Suprapubic skin (tissue), 4 donors: ENCODE data around the gene PDE4D. TPM values are rescaled to one million over a fixed set of nuclear protein-coding genes. Genes with fewer than 3 reads are reported as not detected.

Source experiments
- DNase-seq, 2 donors: peaks; one replicate each; pipeline ENCODE4 v3.0.0-alpha.2; 2019; ENCODE audit warnings: low spot score in 2 of 2
- H3K27ac ChIP-seq: fragments of 200-600 bp; sonication (generic); one replicate; pipeline ENCODE4 v1.5.1; 2019
- H3K27me3 ChIP-seq: fragments of 200-600 bp; sonication (generic); one replicate; pipeline ENCODE4 v1.5.1; 2019
- H3K36me3 ChIP-seq: fragments of 200-600 bp; sonication (generic); one replicate; pipeline ENCODE4 v1.5.1; 2019
- H3K4me1 ChIP-seq: fragments of 200-600 bp; sonication (generic); one replicate; pipeline ENCODE4 v1.5.1; 2019
- H3K4me3 ChIP-seq: fragments of 200-600 bp; sonication (generic); one replicate; pipeline ENCODE4 v1.5.1; 2019; ENCODE audit warnings: mild to moderate bottlenecking
- H3K9me3 ChIP-seq: fragments of 200-600 bp; sonication (generic); one replicate; pipeline ENCODE4 v1.5.1; 2019
- EP300 ChIP-seq: sonication (generic); formaldehyde crosslinking; IDR thresholded peaks from one replicate; pipeline ENCODE4 v1.6.1; 2017; ENCODE audit warnings: antibody characterized with exemption
- POLR2A ChIP-seq, 2 donors: fragments of 450-650 bp; IDR thresholded peaks; one replicate each; pipeline ENCODE4 v1.6.1; 2017; ENCODE audit warnings: antibody characterized with exemption in 2 of 2, mild to moderate bottlenecking in 2 of 2, moderate library complexity in 2 of 2
- POLR2AphosphoS5 ChIP-seq, 3 donors: sonication (generic); formaldehyde crosslinking; IDR thresholded peaks; one replicate each; pipeline ENCODE4 v1.6.1; 2017; ENCODE audit warnings: antibody characterized with exemption in 3 of 3
- WGBS: methylation state at CpG from one replicate; pipeline ENCODE4 v1.1.5; 2018; 5-methylcytosine and 5-hydroxymethylcytosine counted together
- total RNA-seq, 4 donors: library from RNA; depleted of rRNA; stranded (reverse); fragments of >200 nt; gene quantifications; one replicate each; pipeline ENCODE4 v1.1.0, GENCODE V29; 2016
- TF ChIP-seq, protein P1 (sequence below), 2 donors: fragments of 200-600 bp in 1 of 2; fragments of 450-650 bp in 1 of 2; sonication (generic) in 1 of 2; IDR thresholded peaks; one replicate each; pipeline ENCODE4 v1.5.1; 2016 to 2019; ENCODE audit warnings: antibody characterized with exemption in 2 of 2, mild to moderate bottlenecking in 1 of 2, moderate library complexity in 1 of 2

The PDE4D gene
- total RNA-seq, 4 donors from 2014 or later: 26.8 to 57.2 (median 29.9) TPM

DNA sequence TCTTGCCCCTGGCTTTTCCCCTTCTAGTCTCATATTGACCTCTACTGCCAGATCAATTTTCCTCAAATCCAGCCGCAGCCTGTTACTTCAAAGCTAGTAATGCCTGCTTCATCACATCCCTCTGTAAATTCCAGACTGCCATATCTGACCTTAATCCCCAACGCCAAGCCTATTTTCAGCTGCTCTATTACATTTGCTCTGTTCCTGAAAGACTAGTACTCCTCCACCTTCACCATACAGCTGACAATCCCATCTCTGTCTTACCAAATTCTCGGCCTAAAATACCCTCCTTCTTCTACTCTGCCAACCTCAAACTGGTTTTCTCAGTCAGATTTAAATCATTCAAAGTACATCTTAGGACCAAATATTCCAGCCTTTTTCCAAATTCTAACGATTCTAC is 890.4 kb downstream of the PDE4D start:
- H3K36me3 ChIP-seq: no peaks in the 10 kb centered on the region
- no peaks in the 10 kb centered on the region for H3K27me3 ChIP-seq
- no peak overlapping the region for H3K4me3 ChIP-seq
- H3K9me3 ChIP-seq: no peaks in the 10 kb centered on the region
- H3K27ac ChIP-seq: no peak overlapping the region
- H3K4me1 ChIP-seq: no peaks in the 10 kb centered on the region
- no peak for DNase-seq
- TF ChIP-seq POLR2AphosphoS5 (IDR thresholded peaks at IDR 0.05): no peak
- WGBS: 81% methylated on average over 4 of the region's 4 CpGs

DNA sequence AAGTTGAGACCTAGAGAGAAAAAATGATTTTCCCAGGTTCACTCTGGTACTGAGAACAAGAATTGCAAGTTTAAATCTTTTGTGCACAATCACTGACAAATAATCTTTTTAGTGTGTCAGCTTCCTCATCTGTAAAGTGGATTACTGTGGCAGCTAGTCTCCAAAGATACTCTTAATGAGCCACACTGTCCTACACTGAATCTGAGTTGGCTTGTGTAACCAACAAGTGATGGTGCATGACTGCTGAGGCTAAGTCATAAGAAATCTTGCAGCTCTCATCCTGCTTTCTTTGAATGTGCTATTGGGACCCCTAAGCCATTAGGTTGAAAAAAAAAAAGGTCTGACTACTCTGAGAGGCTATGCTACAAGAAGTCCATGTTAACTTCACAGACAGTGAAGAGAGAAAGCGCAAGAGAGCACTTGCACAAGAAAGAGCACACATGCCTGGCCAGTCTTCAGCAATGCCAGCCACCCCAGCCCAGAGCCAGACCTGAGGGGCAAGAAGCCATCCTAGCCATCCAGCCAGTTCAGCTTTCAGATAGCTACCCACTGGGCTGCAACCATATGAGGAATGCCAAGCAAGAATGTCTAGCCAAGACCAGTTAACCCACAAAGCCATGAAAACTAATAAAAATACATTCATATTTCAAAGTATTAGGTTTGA is 891.2 kb downstream of the PDE4D start:
- Histone ChIP-seq H3K27ac (no peak overlapping the region), H3K9me3 (no peaks in the 10 kb centered on the region), H3K4me3 (no peak overlapping the region), H3K36me3 (no peaks in the 10 kb centered on the region), H3K27me3 (no peaks in the 10 kb centered on the region), H3K4me1 (no peaks in the 10 kb centered on the region)
- 92% methylated on average over 1 of the region's 1 CpG for WGBS
- no peak for DNase-seq
- TF ChIP-seq POLR2AphosphoS5 (IDR thresholded peaks at IDR 0.05) (no peak), POLR2A (IDR thresholded peaks at IDR 0.05) (no peak), EP300 (no peak)
- TF ChIP-seq, protein P1, sequence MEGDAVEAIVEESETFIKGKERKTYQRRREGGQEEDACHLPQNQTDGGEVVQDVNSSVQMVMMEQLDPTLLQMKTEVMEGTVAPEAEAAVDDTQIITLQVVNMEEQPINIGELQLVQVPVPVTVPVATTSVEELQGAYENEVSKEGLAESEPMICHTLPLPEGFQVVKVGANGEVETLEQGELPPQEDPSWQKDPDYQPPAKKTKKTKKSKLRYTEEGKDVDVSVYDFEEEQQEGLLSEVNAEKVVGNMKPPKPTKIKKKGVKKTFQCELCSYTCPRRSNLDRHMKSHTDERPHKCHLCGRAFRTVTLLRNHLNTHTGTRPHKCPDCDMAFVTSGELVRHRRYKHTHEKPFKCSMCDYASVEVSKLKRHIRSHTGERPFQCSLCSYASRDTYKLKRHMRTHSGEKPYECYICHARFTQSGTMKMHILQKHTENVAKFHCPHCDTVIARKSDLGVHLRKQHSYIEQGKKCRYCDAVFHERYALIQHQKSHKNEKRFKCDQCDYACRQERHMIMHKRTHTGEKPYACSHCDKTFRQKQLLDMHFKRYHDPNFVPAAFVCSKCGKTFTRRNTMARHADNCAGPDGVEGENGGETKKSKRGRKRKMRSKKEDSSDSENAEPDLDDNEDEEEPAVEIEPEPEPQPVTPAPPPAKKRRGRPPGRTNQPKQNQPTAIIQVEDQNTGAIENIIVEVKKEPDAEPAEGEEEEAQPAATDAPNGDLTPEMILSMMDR (IDR thresholded peaks at IDR 0.05): no peak

DNA sequence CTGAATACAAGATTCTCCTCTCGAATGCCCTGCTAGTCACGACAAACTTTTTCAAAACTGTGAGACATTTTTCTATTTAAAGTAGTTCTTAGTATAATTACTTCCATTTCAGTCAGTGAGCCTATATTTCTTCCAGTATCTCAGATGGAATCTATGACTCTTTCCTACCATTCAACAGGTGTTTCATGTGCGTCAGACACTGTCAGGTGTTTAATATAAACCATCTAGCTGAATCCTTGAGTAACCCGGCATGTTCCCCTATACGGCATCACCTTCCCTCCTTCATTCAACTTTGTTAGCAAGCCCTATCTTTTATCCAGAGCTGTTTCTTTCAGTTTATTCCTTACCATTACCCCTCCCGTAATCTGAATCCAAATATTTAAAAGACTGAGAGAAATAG is 891.8 kb downstream of the PDE4D start:
- WGBS: 87% methylated on average over 6 of the region's 6 CpGs
- no peaks in the 10 kb centered on the region for H3K36me3 ChIP-seq
- no peaks in the 10 kb centered on the region for H3K27me3 ChIP-seq
- TF ChIP-seq, protein P1 (IDR thresholded peaks at IDR 0.05): no peak
- TF ChIP-seq POLR2A (IDR thresholded peaks at IDR 0.05): no peak
- no peak for TF ChIP-seq POLR2AphosphoS5 (IDR thresholded peaks at IDR 0.05)
- TF ChIP-seq EP300: no peak
- no peak overlapping the region for H3K4me3 ChIP-seq
- no peaks in the 10 kb centered on the region for H3K4me1 ChIP-seq
- H3K27ac ChIP-seq: no peak overlapping the region
- H3K9me3 ChIP-seq: no peaks in the 10 kb centered on the region
- no peak for DNase-seq

DNA sequence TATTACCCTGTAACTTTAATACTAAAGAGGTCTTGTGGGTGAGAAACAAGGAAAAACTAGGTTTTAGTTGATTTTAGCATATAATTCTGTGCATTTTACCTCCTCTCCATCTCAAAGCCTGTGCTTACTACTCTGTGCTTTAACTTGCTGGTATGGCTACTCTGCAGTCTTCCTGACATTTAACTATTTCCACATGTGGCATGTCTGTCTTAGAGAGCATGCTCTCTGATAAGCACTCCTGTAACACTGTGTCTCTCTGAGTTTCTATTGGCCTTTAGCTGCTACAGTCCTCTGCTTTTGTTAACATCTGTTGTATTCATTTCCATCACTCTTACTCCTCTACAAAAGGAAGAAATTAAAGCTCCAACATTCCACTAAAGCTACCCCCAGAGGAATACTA is 892.4 kb downstream of the PDE4D start:
- Histone ChIP-seq H3K9me3 (no peaks in the 10 kb centered on the region), H3K36me3 (no peaks in the 10 kb centered on the region), H3K4me1 (no peaks in the 10 kb centered on the region), H3K4me3 (no peak overlapping the region), H3K27me3 (no peaks in the 10 kb centered on the region), H3K27ac (no peak overlapping the region)
- TF ChIP-seq POLR2AphosphoS5 (IDR thresholded peaks at IDR 0.05) (no peak), POLR2A (IDR thresholded peaks at IDR 0.05) (no peak), EP300 (no peak)
- TF ChIP-seq, protein P1 (IDR thresholded peaks at IDR 0.05): no peak
- no peak for DNase-seq

DNA sequence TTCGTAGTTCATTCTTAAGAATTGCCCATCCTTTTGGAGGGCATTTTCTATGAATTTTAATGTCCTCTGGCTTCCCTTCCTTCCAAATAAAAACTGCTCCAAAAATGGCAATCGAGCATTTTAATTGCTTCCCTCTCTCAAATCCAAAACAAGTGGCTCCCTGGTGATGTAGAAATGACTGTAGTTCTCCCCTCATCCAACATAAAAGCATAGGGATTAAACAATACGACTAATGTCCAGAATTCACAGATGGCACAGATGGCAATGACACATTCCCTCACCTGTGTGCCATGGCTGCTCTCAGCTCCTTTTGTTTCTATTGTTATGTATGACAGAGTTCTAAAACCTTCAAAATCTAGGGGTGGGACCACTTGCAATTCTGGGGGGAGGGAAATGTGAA is 893.3 kb downstream of the PDE4D start:
- Histone ChIP-seq H3K36me3 (no peaks in the 10 kb centered on the region), H3K27ac (no peak overlapping the region), H3K27me3 (no peaks in the 10 kb centered on the region), H3K4me3 (no peak overlapping the region), H3K9me3 (no peaks in the 10 kb centered on the region), H3K4me1 (no peaks in the 10 kb centered on the region)
- no peak for DNase-seq
- WGBS: 87% methylated on average over 3 of the region's 3 CpGs
- TF ChIP-seq POLR2AphosphoS5 (IDR thresholded peaks at IDR 0.05) (no peak), POLR2A (IDR thresholded peaks at IDR 0.05) (no peak), EP300 (no peak)
- TF ChIP-seq, protein P1 (IDR thresholded peaks at IDR 0.05): no peak

DNA sequence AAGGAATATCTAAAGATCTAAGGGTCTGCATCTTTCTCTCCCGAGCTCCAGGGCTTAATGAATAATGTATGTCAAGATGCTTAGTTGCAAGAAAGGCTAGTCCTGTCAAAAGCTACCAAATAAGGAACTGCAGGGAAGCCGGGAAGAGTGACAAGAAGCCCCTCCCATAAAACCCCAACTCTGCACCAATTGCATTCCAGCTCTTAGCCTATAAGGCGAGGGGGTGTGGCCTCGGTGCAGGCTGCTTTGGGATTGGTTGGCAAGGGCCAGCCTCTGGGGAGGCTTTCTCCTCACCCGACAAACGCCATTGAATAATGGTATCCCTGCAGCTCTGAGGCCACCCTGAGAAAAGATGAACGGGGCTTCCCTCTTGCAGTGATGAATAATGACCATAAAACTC is 893.7 kb downstream of the PDE4D start:
- no peak for DNase-seq
- Histone ChIP-seq H3K4me3 (no peak overlapping the region), H3K36me3 (no peaks in the 10 kb centered on the region), H3K27ac (no peak overlapping the region), H3K27me3 (no peaks in the 10 kb centered on the region), H3K4me1 (no peaks in the 10 kb centered on the region), H3K9me3 (no peaks in the 10 kb centered on the region)
- WGBS: 90% methylated on average over 7 of the region's 7 CpGs
- no peak for TF ChIP-seq POLR2AphosphoS5 (IDR thresholded peaks at IDR 0.05)
